ENCODE measurements around the gene MACROD2. TPM values are rescaled to one million over a fixed set of nuclear protein-coding genes. Genes with fewer than 3 reads are reported as not detected.

The MACROD2 gene
- polyA plus RNA-seq, 1 donor from 2014 or later = 23.2 TPM

- H3K9me2 ChIP-seq (ENCODE audit: insufficient read depth, low read length) = no peaks in the 10 kb centered on the region
- H3K9ac ChIP-seq (ENCODE audit: low read length) = no peak overlapping the region
- no peak for TF ChIP-seq REST (IDR thresholded peaks at IDR 0.05; ENCODE audit: borderline replicate concordance)
- no peak for TF ChIP-seq EP300 (conservative IDR thresholded peaks at IDR 0.05; ENCODE audit: poor library complexity, severe bottlenecking)
- no peak for TF ChIP-seq EZH2 (IDR thresholded peaks at IDR 0.05; ENCODE audit: borderline replicate concordance, insufficient read depth, low read length, poor library complexity, severe bottlenecking)
- no peak for TF ChIP-seq SMC3 (conservative IDR thresholded peaks at IDR 0.05; ENCODE audit: poor library complexity)
- TF ChIP-seq POLR2AphosphoS5 (IDR thresholded peaks at IDR 0.05) = no peak
- TF ChIP-seq MXI1 (conservative IDR thresholded peaks at IDR 0.05; ENCODE audit: poor library complexity, severe bottlenecking) = no peak
- TF ChIP-seq RAD21 (conservative IDR thresholded peaks at IDR 0.05) = no peak
- no peak for TF ChIP-seq TAF1 (IDR thresholded peaks at IDR 0.05; ENCODE audit: low read depth)
- TF ChIP-seq CTCF (IDR thresholded peaks at IDR 0.05; ENCODE audit: poor library complexity, severe bottlenecking) = no peak
- H3K9me3 ChIP-seq (ENCODE audit: low read length) = no peaks in the 10 kb centered on the region
- H3K36me3 ChIP-seq (ENCODE audit: insufficient read depth, low read length) = no peaks in the 10 kb centered on the region
- H3K27me3 ChIP-seq (ENCODE audit: insufficient read depth, low read depth, low read length) = no peaks in the 10 kb centered on the region
- H3K27ac ChIP-seq (ENCODE audit: low read length) = no peak overlapping the region
- H2AFZ ChIP-seq (ENCODE audit: low read depth, low read length) = no peak overlapping the region
- H4K20me1 ChIP-seq (ENCODE audit: insufficient read depth) = no peaks in the 10 kb centered on the region
- no peaks in the 10 kb centered on the region for H3K79me2 ChIP-seq (replicated peaks; ENCODE audit: insufficient read depth, low read length)
- H3F3A ChIP-seq (ENCODE audit: insufficient read depth, low read length, poor library complexity, severe bottlenecking) = no peaks in the 10 kb centered on the region
- H3K4me3 ChIP-seq (ENCODE audit: low read length) = no peak overlapping the region
- no peak overlapping the region for H3K4me2 ChIP-seq (ENCODE audit: low read length)
Measured at GRCh38 chr20:15831201-15831600, 1835.9 kb downstream of the MACROD2 start.

- no peaks in the 10 kb centered on the region for H3K36me3 ChIP-seq (ENCODE audit: insufficient read depth, low read length)
- no peak overlapping the region for H3K27ac ChIP-seq (ENCODE audit: low read length)
- no peaks in the 10 kb centered on the region for H3K9me2 ChIP-seq (ENCODE audit: insufficient read depth, low read length)
- H3K4me2 ChIP-seq (ENCODE audit: low read length) = no peak overlapping the region
- H3K4me3 ChIP-seq (ENCODE audit: low read length) = no peak overlapping the region
- no peak overlapping the region for H3K9ac ChIP-seq (ENCODE audit: low read length)
- no peaks in the 10 kb centered on the region for H3F3A ChIP-seq (ENCODE audit: insufficient read depth, low read length, poor library complexity, severe bottlenecking)
- no peaks in the 10 kb centered on the region for H3K79me2 ChIP-seq (replicated peaks; ENCODE audit: insufficient read depth, low read length)
- no peaks in the 10 kb centered on the region for H3K27me3 ChIP-seq (ENCODE audit: insufficient read depth, low read depth, low read length)
- TF ChIP-seq POLR2AphosphoS5 (IDR thresholded peaks at IDR 0.05) (no peak), CTCF (IDR thresholded peaks at IDR 0.05; ENCODE audit: poor library complexity, severe bottlenecking) (no peak)
- H3K9me3 ChIP-seq (ENCODE audit: low read length) = no peaks in the 10 kb centered on the region
- H4K20me1 ChIP-seq (ENCODE audit: insufficient read depth) = no peaks in the 10 kb centered on the region
- H2AFZ ChIP-seq (ENCODE audit: low read depth, low read length) = no peak overlapping the region
Measured at GRCh38 chr20:15832512-15832911, 1837.2 kb downstream of the MACROD2 start.
